ENCODE measurements around the gene CXXC5. TPM values are rescaled to one million over a fixed set of nuclear protein-coding genes. Genes with fewer than 3 reads are reported as not detected.
A peak's percentile ranks its signal among the peaks of the same experiment; 100 is the strongest.

Gene CXXC5
- total RNA-seq, 2 experiments from 2014 or later, result 0.82 to 1.1 TPM

- Mint-ChIP-seq H3K27ac (no peak overlapping the region), H3K27me3 (peaks cover 17% of the 10 kb centered on the region), H3K4me1 (peaks cover 20% of the 10 kb centered on the region), H3K9me3 (ENCODE audit: low read depth) (no peaks in the 10 kb centered on the region), H3K4me3 (no peak overlapping the region), H3K36me3 (ENCODE audit: low read depth) (no peaks in the 10 kb centered on the region)
- POLR2A ChIA-PET, result interaction anchor here (0.6 to 1.6 kb wide), 3 partner anchors 10 to 999 kb away, joined by 3 read pairs; partner anchors contain the start of gene ZMAT2
- no peak for DNase-seq
- no peak for ATAC-seq
- CTCF ChIA-PET, result interaction anchor here (0.8 to 2.6 kb wide), 3 partner anchors 12 to 67 kb away, joined by 3 to 7 read pairs (median 7); no protein-coding TSS in a partner anchor
- intact Hi-C loops (cut with DNase I, micrococcal nuclease), result no loop called here
Measured at GRCh38 chr5:139701056-139701741, 53.0 kb downstream of the CXXC5 start.

DNA sequence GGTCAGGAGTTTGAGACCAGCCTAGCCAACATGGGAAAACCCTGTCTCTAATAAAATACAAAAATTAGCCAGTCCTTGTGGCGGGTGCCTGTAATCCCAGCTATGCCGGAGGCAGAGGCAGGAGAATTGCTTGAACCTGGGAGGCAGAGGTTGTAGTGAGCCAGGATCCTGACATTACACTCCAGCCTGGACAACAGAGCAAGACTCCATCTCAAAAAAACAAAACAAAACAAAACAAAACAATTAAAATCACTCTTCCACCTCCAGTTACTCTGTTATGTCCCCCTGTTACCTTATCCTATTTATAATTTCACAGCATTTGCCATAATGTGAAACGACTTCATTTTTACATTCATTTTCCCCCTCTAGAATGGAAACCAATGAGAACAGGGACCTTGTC, 54.4 kb downstream of the CXXC5 start:
- CTCF ChIA-PET, result interaction anchor here (0.7 kb wide), 1 partner anchor 195 kb away, joined by 3 read pairs; no protein-coding TSS in a partner anchor
- no peak overlapping the region for H3K27ac Mint-ChIP-seq

GRCh38 chr5:139704748-139705147, 56.6 kb downstream of the CXXC5 start:
- peaks cover 8% of the 10 kb centered on the region for H3K27me3 Mint-ChIP-seq
- ChIA-PET CTCF (no interaction called here), POLR2A (no interaction called here)
- peaks cover 13% of the 10 kb centered on the region for H3K4me1 Mint-ChIP-seq
- intact Hi-C loops (cut with DNase I, micrococcal nuclease), result loop anchor here in 1 of 2 experiments (5.0 kb wide), 1 partner anchor 67 kb away; no protein-coding TSS in a partner anchor
- H3K36me3 Mint-ChIP-seq (ENCODE audit: low read depth), result no peaks in the 10 kb centered on the region
- no peak overlapping the region for H3K4me3 Mint-ChIP-seq
- no peaks in the 10 kb centered on the region for H3K9me3 Mint-ChIP-seq (ENCODE audit: low read depth)
- no peak for ATAC-seq
- no peak overlapping the region for H3K27ac Mint-ChIP-seq
- DNase-seq, result no peak

More for the DNA sequence above, 54.4 kb downstream of the CXXC5 start:
- Mint-ChIP-seq H3K9me3 (ENCODE audit: low read depth) (no peaks in the 10 kb centered on the region), H3K36me3 (ENCODE audit: low read depth) (no peaks in the 10 kb centered on the region), H3K4me1 (peaks cover 15% of the 10 kb centered on the region), H3K27me3 (peaks cover 13% of the 10 kb centered on the region), H3K4me3 (no peak overlapping the region)
- DNase-seq (no peak), ATAC-seq (no peak)
- POLR2A ChIA-PET, result interaction anchor here (1.6 kb wide), 1 partner anchor 35 kb away, joined by 3 read pairs; no protein-coding TSS in a partner anchor
- intact Hi-C loops (cut with DNase I, micrococcal nuclease), result no loop called here

DNA sequence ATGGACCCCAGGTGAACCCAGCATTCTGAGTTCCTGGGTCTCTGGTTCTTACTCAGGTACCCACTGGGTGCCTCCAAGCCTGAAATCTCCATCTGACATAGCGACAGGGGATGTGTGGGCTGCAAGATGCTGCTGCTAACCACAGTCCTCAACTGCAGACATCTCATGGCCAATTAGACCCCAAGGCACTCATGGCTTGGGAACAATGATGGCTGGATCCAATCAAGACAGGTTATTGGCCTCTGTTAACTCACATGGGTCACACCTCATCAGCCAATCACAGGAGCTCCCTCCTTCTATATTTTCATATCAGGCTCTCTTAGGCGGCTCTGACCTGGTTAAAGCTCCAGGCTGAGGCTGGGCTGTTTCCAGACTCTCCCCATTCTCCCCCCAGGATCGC, 57.0 kb downstream of the CXXC5 start:
- peaks cover 8% of the 10 kb centered on the region for H3K27me3 Mint-ChIP-seq
- no peaks in the 10 kb centered on the region for H3K9me3 Mint-ChIP-seq (ENCODE audit: low read depth)
- H3K4me1 Mint-ChIP-seq, result peaks cover 13% of the 10 kb centered on the region
- no peak overlapping the region for H3K4me3 Mint-ChIP-seq
- no peak for DNase-seq
- ChIA-PET CTCF (interaction anchor here (0.6 to 1.0 kb wide), 2 partner anchors 9 to 772 kb away, joined by 3 to 4 read pairs; no protein-coding TSS in a partner anchor), POLR2A (no interaction called here)
- ATAC-seq, result peak; percentile 39
- H3K27ac Mint-ChIP-seq, result no peak overlapping the region
- intact Hi-C loops (cut with DNase I, micrococcal nuclease), result loop anchor here in 1 of 2 experiments (5.0 kb wide), 1 partner anchor 68 kb away; no protein-coding TSS in a partner anchor
- no peaks in the 10 kb centered on the region for H3K36me3 Mint-ChIP-seq (ENCODE audit: low read depth)

DNA sequence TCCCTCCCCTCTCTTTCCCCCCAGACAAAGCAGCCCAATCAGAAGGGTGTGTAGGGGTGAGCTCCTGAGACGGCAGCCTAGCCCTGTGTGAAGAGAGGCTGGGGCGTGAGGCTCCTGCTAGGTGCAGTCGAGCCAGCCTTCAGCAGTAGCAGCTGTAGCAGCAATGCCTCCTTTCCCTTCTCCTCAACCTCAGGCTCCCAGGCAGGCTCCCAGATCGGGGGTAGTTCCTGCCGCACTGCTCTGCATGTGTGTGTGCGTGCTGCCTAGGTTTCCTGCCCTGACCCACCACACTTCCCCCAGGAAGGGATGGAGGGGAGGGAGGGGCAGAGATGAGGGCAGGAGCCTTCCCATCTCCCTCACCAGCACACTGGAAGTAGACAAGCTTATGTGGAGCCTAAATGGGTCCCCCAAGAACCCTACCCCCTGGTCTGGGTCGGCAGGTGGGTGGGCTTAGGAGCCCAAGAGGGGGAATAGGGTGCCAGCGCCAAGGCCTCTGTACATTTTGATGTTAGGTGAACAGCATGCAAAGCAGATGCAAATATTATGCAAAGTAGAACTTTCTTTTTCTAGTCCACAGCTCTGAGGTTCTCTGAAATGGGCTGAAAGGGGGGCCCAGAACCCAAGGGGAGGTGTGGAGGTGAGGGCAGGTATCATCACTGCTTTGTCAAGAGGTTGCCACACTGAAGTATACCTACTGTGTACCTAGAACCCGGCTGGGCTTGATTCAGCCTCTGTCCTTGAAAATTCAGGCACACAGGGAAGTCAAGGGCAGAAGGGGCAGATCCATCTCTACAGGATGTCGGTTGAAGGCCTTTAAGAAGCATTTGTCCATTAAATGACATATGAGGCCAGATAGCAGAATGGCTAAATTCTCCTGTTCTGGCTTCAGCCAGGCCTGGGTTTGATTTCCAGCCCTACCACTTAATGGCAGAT, 57.8 kb downstream of the CXXC5 start:
- intact Hi-C loops (cut with DNase I, micrococcal nuclease), result loop anchor here in 1 of 2 experiments (5.0 kb wide), 1 partner anchor 69 kb away; no protein-coding TSS in a partner anchor
- no peak for DNase-seq
- Mint-ChIP-seq H3K27ac (no peak overlapping the region), H3K9me3 (ENCODE audit: low read depth) (no peaks in the 10 kb centered on the region), H3K36me3 (ENCODE audit: low read depth) (no peaks in the 10 kb centered on the region), H3K4me3 (no peak overlapping the region), H3K4me1 (peaks cover 17% of the 10 kb centered on the region), H3K27me3 (peaks cover 8% of the 10 kb centered on the region)
- POLR2A ChIA-PET, result no interaction called here
- ATAC-seq, result no peak
- CTCF ChIA-PET, result interaction anchor here (0.6 to 1.0 kb wide), 3 partner anchors 10 to 773 kb away, joined by 3 to 4 read pairs (median 3); no protein-coding TSS in a partner anchor

GRCh38 chr5:139707445-139708003, 59.4 kb downstream of the CXXC5 start:
- Mint-ChIP-seq H3K4me3 (no peak overlapping the region), H3K27ac (no peak overlapping the region), H3K36me3 (ENCODE audit: low read depth) (no peaks in the 10 kb centered on the region), H3K4me1 (peaks cover 17% of the 10 kb centered on the region), H3K27me3 (peaks cover 2% of the 10 kb centered on the region), H3K9me3 (ENCODE audit: low read depth) (no peaks in the 10 kb centered on the region)
- POLR2A ChIA-PET, result no interaction called here
- CTCF ChIA-PET, result interaction anchor here (1.1 kb wide), 1 partner anchor 68 kb away, joined by 4 read pairs; no protein-coding TSS in a partner anchor
- intact Hi-C loops (cut with DNase I, micrococcal nuclease), result loop anchor here in 1 of 2 experiments (5.0 kb wide), 1 partner anchor 70 kb away; no protein-coding TSS in a partner anchor
- ATAC-seq (no peak), DNase-seq (no peak)

- DNase-seq (no peak), ATAC-seq (no peak)
- H3K9me3 Mint-ChIP-seq (ENCODE audit: low read depth), result no peaks in the 10 kb centered on the region
- no peak overlapping the region for H3K4me3 Mint-ChIP-seq
- peaks cover 17% of the 10 kb centered on the region for H3K4me1 Mint-ChIP-seq
- no peak overlapping the region for H3K27ac Mint-ChIP-seq
- H3K27me3 Mint-ChIP-seq, result peaks cover 7% of the 10 kb centered on the region
- ChIA-PET POLR2A (no interaction called here), CTCF (interaction anchor here (1.1 kb wide), 1 partner anchor 67 kb away, joined by 4 read pairs; no protein-coding TSS in a partner anchor)
- intact Hi-C loops (cut with DNase I, micrococcal nuclease), result loop anchor here in 1 of 2 experiments (5.0 kb wide), 1 partner anchor 71 kb away; no protein-coding TSS in a partner anchor
- H3K36me3 Mint-ChIP-seq (ENCODE audit: low read depth), result no peaks in the 10 kb centered on the region
Measured at GRCh38 chr5:139708434-139708861, 60.3 kb downstream of the CXXC5 start.

DNA sequence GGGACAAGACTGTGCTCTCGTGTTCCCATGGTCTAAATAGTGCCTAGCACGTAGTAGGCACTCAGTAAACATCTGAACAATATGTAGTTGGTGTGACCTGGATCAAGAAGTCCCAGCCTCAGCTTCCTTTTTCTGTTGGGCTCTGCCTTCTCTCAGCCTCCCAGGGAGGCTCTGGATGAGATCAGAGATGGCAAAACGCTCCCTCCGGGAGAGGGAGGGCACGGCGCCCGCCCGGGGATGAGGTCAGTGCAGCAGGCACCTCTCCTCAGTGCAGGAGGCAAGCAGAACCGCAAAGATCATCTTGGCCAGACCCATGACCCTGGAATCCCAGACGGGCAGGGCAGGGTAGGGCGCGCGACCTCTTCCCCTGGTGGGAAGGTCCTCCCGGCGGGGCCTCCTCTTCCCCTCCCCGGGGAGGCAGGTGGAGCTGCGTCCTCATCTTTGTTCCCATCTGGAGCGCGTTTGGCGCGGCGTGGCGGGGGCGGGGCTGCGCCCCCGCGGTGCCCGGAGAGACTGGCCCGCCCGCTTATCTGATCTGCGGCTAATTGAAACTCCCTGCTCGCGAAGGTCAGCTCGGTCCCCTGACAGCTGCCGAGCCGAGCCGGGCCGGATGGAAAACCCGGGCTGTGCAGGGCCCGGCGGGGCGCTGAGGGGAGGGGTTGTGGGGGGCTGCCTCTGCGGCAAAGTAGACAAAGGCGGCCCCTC, 60.9 kb downstream of the CXXC5 start:
- intact Hi-C loops (cut with DNase I, micrococcal nuclease), result loop anchor here in 1 of 2 experiments (5.0 kb wide), 1 partner anchor 72 kb away; no protein-coding TSS in a partner anchor
- H3K27ac Mint-ChIP-seq, result no peak overlapping the region
- POLR2A ChIA-PET, result interaction anchor here (1.1 kb wide), 1 partner anchor 73 kb away, joined by 3 read pairs; no protein-coding TSS in a partner anchor
- peaks cover 5% of the 10 kb centered on the region for H3K27me3 Mint-ChIP-seq
- H3K9me3 Mint-ChIP-seq (ENCODE audit: low read depth), result no peaks in the 10 kb centered on the region
- H3K4me3 Mint-ChIP-seq, result no peak overlapping the region
- H3K4me1 Mint-ChIP-seq, result peaks cover 17% of the 10 kb centered on the region
- DNase-seq (no peak), ATAC-seq (no peak)
- CTCF ChIA-PET, result interaction anchor here (1.1 kb wide), 1 partner anchor 66 kb away, joined by 4 read pairs; no protein-coding TSS in a partner anchor
- no peaks in the 10 kb centered on the region for H3K36me3 Mint-ChIP-seq (ENCODE audit: low read depth)

- ATAC-seq (no peak), DNase-seq (peak; percentile 32)
- H3K27me3 Mint-ChIP-seq, result peaks cover 5% of the 10 kb centered on the region
- peaks cover 17% of the 10 kb centered on the region for H3K4me1 Mint-ChIP-seq
- H3K4me3 Mint-ChIP-seq, result no peak overlapping the region
- POLR2A ChIA-PET, result interaction anchor here (1.1 kb wide), 1 partner anchor 74 kb away, joined by 3 read pairs; no protein-coding TSS in a partner anchor
- no peaks in the 10 kb centered on the region for H3K9me3 Mint-ChIP-seq (ENCODE audit: low read depth)
- H3K27ac Mint-ChIP-seq, result no peak overlapping the region
- CTCF ChIA-PET, result interaction anchor here (0.6 to 1.7 kb wide), 5 partner anchors 56 to 209 kb away, joined by 3 to 9 read pairs (median 3); no protein-coding TSS in a partner anchor
- no peaks in the 10 kb centered on the region for H3K36me3 Mint-ChIP-seq (ENCODE audit: low read depth)
- intact Hi-C loops (cut with DNase I, micrococcal nuclease), result loop anchor here (2.0 to 5.0 kb wide), 3 partner anchors 37 to 72 kb away; no protein-coding TSS in a partner anchor
Measured at GRCh38 chr5:139709582-139710318, 61.6 kb downstream of the CXXC5 start.

All from activated CD4-positive, alpha-beta T cell treated with anti-CD3 and anti-CD28 coated beads for 36 hours (primary cell).